Keratinocyte (primary cell): ENCODE results near the gene CC2D2A. TPM values are rescaled to one million over a fixed set of nuclear protein-coding genes. Genes with fewer than 3 reads are reported as not detected.

Experiments used
- DNase-seq: peaks from one replicate; pipeline ENCODE4 v3.0.0-alpha.2; 2011; ENCODE audit warnings: low read depth, missing footprints, low spot score
- FAIRE-seq: peaks from 2 replicates; lab custom pipeline; 2011; peaks lifted over from hg19 to GRCh38; lab: Jason Lieb, UNC
- H2AFZ ChIP-seq: 2 replicates; pipeline ENCODE4 v1.6.0; 2012; ENCODE audit warnings: low read length, control low read depth, inconsistent platforms; ENCODE audit not compliant: control insufficient read depth
- H3K27ac ChIP-seq: 2 replicates; pipeline ENCODE4 v1.5.1; 2011; ENCODE audit warnings: low read length; ENCODE audit not compliant: control insufficient read depth, insufficient read depth
- H3K27me3 ChIP-seq: 3 replicates; pipeline ENCODE4 v1.6.0; 2011; ENCODE audit warnings: low read length; ENCODE audit not compliant: control insufficient read depth, insufficient read depth; ENCODE audit errors: extremely low read depth
- H3K36me3 ChIP-seq, 2 experiments: 2 replicates in 1 of 2; 3 replicates in 1 of 2; pipeline ENCODE4 v1.5.1; 2011; ENCODE audit warnings: low read length in 2 of 2, mild to moderate bottlenecking in 1 of 2; ENCODE audit not compliant: control insufficient read depth in 2 of 2, insufficient read depth in 2 of 2; ENCODE audit errors: extremely low read depth in 1 of 2
- H3K4me1 ChIP-seq: 3 replicates; pipeline ENCODE4 v1.5.1; 2011; ENCODE audit warnings: low read length; ENCODE audit not compliant: control insufficient read depth, insufficient read depth; ENCODE audit errors: extremely low read depth
- H3K4me2 ChIP-seq: 3 replicates; pipeline ENCODE4 v1.6.0; 2011; ENCODE audit warnings: low read depth, low read length; ENCODE audit not compliant: control insufficient read depth, insufficient read depth; ENCODE audit errors: extremely low read depth
- H3K4me3 ChIP-seq, 3 experiments: fragments of 200-600 bp in 1 of 3; sonication (generic) in 1 of 3; 2 replicates in 2 of 3; 3 replicates in 1 of 3; pipeline ENCODE4 v1.5.1; 2011 to 2016; ENCODE audit warnings: low read length in 3 of 3, mild to moderate bottlenecking in 3 of 3, control low read depth in 2 of 3, inconsistent platforms in 1 of 3, low read depth in 1 of 3, mixed read lengths in 1 of 3, mixed run types in 1 of 3, moderate library complexity in 1 of 3; ENCODE audit not compliant: control insufficient read depth in 2 of 3, insufficient read depth in 2 of 3; ENCODE audit errors: extremely low read depth in 1 of 3
- H3K79me2 ChIP-seq: 2 replicates; pipeline ENCODE4 v1.6.0; 2012; ENCODE audit warnings: low read length; ENCODE audit not compliant: control insufficient read depth, insufficient read depth
- H3K9ac ChIP-seq: 3 replicates; pipeline ENCODE4 v1.6.0; 2011; ENCODE audit warnings: low read length; ENCODE audit not compliant: control insufficient read depth, insufficient read depth; ENCODE audit errors: extremely low read depth
- H3K9me1 ChIP-seq: 3 replicates; pipeline ENCODE4 v1.6.0; 2011; ENCODE audit warnings: low read length; ENCODE audit not compliant: control insufficient read depth, insufficient read depth; ENCODE audit errors: extremely low read depth
- H3K9me3 ChIP-seq: 2 replicates; pipeline ENCODE4 v1.5.1; 2012; ENCODE audit warnings: low read depth, low read length; ENCODE audit not compliant: control insufficient read depth
- H4K20me1 ChIP-seq: 3 replicates; pipeline ENCODE4 v1.6.0; 2011; ENCODE audit warnings: low read length; ENCODE audit not compliant: control insufficient read depth, insufficient read depth; ENCODE audit errors: extremely low read depth
- CTCF ChIP-seq, 3 experiments: IDR thresholded peaks in 1 of 3; conservative IDR thresholded peaks in 1 of 3; optimal IDR thresholded peaks in 1 of 3; 2 replicates in 2 of 3; 3 replicates in 1 of 3; pipeline versions ENCODE3 to v1.5.1; 2011; ENCODE audit warnings: low read length in 3 of 3, mild to moderate bottlenecking in 3 of 3, moderate library complexity in 2 of 3, control low read depth in 1 of 3, inconsistent platforms in 1 of 3; ENCODE audit not compliant: insufficient read depth in 2 of 3; ENCODE audit errors: extremely low read depth in 1 of 3
- EZH2 ChIP-seq: IDR thresholded peaks from one replicate; pipeline ENCODE4 v1.6.1; 2012; ENCODE audit warnings: inconsistent platforms, mild to moderate bottlenecking, low read length, moderate library complexity
- dilution Hi-C: fragments of 300-500 bp; cut with MboI; formaldehyde crosslinking; loops from one replicate; pipeline ENCODE4 v1.7.0; 2020; ENCODE audit warnings: low sequenced_read_pairs; ENCODE audit not compliant: extremely low pct_ligation_motif_present
- polyA plus RNA-seq, 5 experiments: library from polyadenylated mRNA; depleted of rRNA in 3 of 5; stranded (reverse) in 3 of 5; stranded (forward) in 1 of 5; unstranded in 1 of 5; fragments of >200 nt; gene quantifications; 1 replicate in 1 of 5; 2 replicates in 3 of 5; 3 replicates in 1 of 5; pipeline versions ENCODE4 v1.2.1 to v1.2.3, GENCODE V29; 2011 to 2012; ENCODE audit warnings: missing spikeins in 2 of 5, low read depth in 1 of 5, low replicate concordance in 1 of 5

Gene CC2D2A
- polyA plus RNA-seq, 1 donor (not counting 4 experiments of a cell fraction or from before 2014, with no cell fraction given): 11.8 TPM

- Histone ChIP-seq H3K4me1 (no peaks in the 10 kb centered on the region), H3K9me1 (no peaks in the 10 kb centered on the region), H3K27ac (no peak overlapping the region), H3K4me3 (no peak overlapping the region), H3K9ac (no peak overlapping the region), H3K27me3 (no peaks in the 10 kb centered on the region), H3K9me3 (no peaks in the 10 kb centered on the region), H3K4me2 (no peak overlapping the region), H4K20me1 (no peaks in the 10 kb centered on the region), H3K36me3 (peaks cover 2 to 7% of the 10 kb centered on the region in 2 experiments), H3K79me2 (no peaks in the 10 kb centered on the region), H2AFZ (no peak overlapping the region)
- FAIRE-seq (no peak), DNase-seq (no peak)
- dilution Hi-C loops: no loop called here
- TF ChIP-seq CTCF (optimal IDR thresholded peaks at IDR 0.05 in 1 of 3, IDR thresholded peaks at IDR 0.05 in 1 of 3, conservative IDR thresholded peaks at IDR 0.05 in 1 of 3; ENCODE audit: extremely low read depth in 1 of 3, insufficient read depth in 2 of 3, low read length in 3 of 3): no peak
- no peak for TF ChIP-seq EZH2
Observed at GRCh38 chr4:15601862-15602261, 132.2 kb downstream of the CC2D2A start.

GRCh38 chr4:15605537-15605936 lies 135.9 kb downstream of the CC2D2A start:
- no peaks in the 10 kb centered on the region for H3K79me2 ChIP-seq
- no peak for DNase-seq
- no peak overlapping the region for H3K9ac ChIP-seq
- H3K9me1 ChIP-seq: no peaks in the 10 kb centered on the region
- H2AFZ ChIP-seq: no peak overlapping the region
- no peaks in the 10 kb centered on the region for H3K4me1 ChIP-seq
- dilution Hi-C loops: no loop called here
- FAIRE-seq: no peak
- H3K4me2 ChIP-seq: no peak overlapping the region
- no peak for TF ChIP-seq CTCF (optimal IDR thresholded peaks at IDR 0.05 in 1 of 3, IDR thresholded peaks at IDR 0.05 in 1 of 3, conservative IDR thresholded peaks at IDR 0.05 in 1 of 3; ENCODE audit: extremely low read depth in 1 of 3, insufficient read depth in 2 of 3, low read length in 3 of 3)
- no peak for TF ChIP-seq EZH2
- H3K9me3 ChIP-seq: no peaks in the 10 kb centered on the region
- no peak overlapping the region for H3K27ac ChIP-seq
- H3K27me3 ChIP-seq: no peaks in the 10 kb centered on the region
- no peaks in the 10 kb centered on the region for H4K20me1 ChIP-seq
- H3K36me3 ChIP-seq: peaks cover 0 to 3% of the 10 kb centered on the region in 2 experiments
- H3K4me3 ChIP-seq: no peak overlapping the region
